Muscle of back (tissue), 10 donors: ENCODE results near the gene OXA1L. TPM values are rescaled to one million over a fixed set of nuclear protein-coding genes. Genes with fewer than 3 reads are reported as not detected.

ENCODE experiments used
- polyA plus RNA-seq, 10 donors: library from polyadenylated mRNA; unstranded; fragments of 120-200 nt; gene quantifications; one replicate each; pipeline ENCODE4 v1.2.1, GENCODE V29; 2013; ENCODE audit not compliant: insufficient read length in 10 of 10

Gene OXA1L
- polyA plus RNA-seq, 10 donors = 164 to 260 (median 214) TPM

Other genes with a start within 250 kb of the OXA1L start
- gene DAD1, start 177.5 kb upstream of the OXA1L start, polyA plus RNA-seq = 100 to 1,000 TPM; 119 to 178 (median 145) TPM
- gene ABHD4, start 168.4 kb upstream of the OXA1L start, polyA plus RNA-seq = 10 to 100 TPM; 11.0 to 20.1 (median 14.0) TPM
- gene OR6J1, start 122.3 kb upstream of the OXA1L start, polyA plus RNA-seq = under 1 TPM; 0.07 to 0.22 (median 0.10) TPM
- 10 to 100 TPM; 19.5 to 31.4 (median 25.9) TPM for gene SLC7A7, start 48.7 kb downstream of the OXA1L start, polyA plus RNA-seq
- gene MRPL52, start 63.2 kb downstream of the OXA1L start, polyA plus RNA-seq = 10 to 100 TPM; 52.4 to 74.3 (median 64.1) TPM
- gene MMP14, start 69.9 kb downstream of the OXA1L start, polyA plus RNA-seq = 100 to 1,000 TPM; 138 to 238 (median 186) TPM
- 10 to 100 TPM; 31.1 to 47.0 (median 41.9) TPM for gene LRP10, start 105.1 kb downstream of the OXA1L start, polyA plus RNA-seq
- under 1 TPM in 8 of 10 donors, not detected in 2; 0.09 to 0.16 (median 0.13) TPM for gene REM2, start 116.5 kb downstream of the OXA1L start, polyA plus RNA-seq
- gene RBM23, start 152.5 kb downstream of the OXA1L start, polyA plus RNA-seq = 10 to 100 TPM; 49.2 to 64.7 (median 54.2) TPM
- gene PRMT5, start 162.7 kb downstream of the OXA1L start, polyA plus RNA-seq = 10 to 100 TPM; 50.8 to 88.7 (median 68.7) TPM
- 10 to 100 TPM; 28.3 to 43.9 (median 36.7) TPM for gene HAUS4, start 190.4 kb downstream of the OXA1L start, polyA plus RNA-seq
- gene AJUBA, start 215.9 kb downstream of the OXA1L start, polyA plus RNA-seq = 10 to 100 TPM; 27.1 to 54.6 (median 41.4) TPM
- 10 to 100 TPM in 6 of 10 donors, 1 to 10 TPM in 4; 8.4 to 13.8 (median 10.5) TPM for gene C14orf93, start 243.5 kb downstream of the OXA1L start, polyA plus RNA-seq